GM18498 (cell line): ENCODE data around the gene DMD.

ENCODE experiments used
- ATAC-seq: cut with Tn5 transposase; IDR thresholded peaks from one replicate; pipeline ENCODE4 v1.9.1; 2021; ENCODE audit warnings: mild to moderate bottlenecking, moderate library complexity; ENCODE audit not compliant: unreplicated experiment

Gene DMD

GRCh38 chrX:31547816-31548215 lies 1663.5 kb downstream of the DMD start:
- no peak for ATAC-seq

DNA sequence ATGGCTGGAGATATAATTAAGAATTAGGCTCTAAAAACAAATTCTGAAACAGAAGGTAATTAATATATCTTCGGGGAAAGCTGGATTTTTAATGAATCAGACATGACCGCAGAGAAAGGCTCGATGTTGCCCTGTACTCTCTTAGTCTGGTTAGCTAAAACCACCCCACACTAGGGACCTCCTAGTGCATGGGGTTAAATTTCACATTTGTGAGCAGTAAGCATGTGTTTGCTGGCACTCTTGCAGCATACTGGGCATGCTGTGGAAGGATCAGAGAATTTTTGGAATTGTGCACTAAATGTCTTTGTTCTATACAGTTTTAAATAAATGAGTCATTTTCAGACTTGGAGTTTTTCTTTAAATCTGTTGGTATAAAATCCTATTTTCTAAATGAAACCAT lies 1663.9 kb downstream of the DMD start:
- ATAC-seq, result no peak

DNA sequence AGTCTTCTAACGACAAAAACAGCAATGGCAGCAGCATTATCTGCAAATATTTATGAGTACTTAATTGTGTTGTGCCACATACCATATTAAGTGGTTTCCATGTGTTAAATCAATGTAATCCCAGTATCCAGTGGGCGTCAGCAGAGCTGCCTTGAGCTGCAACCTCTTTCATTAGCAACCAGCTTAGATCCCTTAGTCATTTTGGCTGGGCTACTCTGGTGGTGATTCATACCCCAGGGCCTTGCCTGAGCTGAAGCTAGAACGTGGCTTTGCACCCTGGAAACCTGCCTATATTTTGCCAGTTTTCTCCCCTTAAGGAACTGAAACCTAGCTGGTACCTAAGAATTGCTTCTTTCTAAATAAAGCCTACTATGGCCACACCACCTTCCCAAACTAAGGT lies 1665.2 kb downstream of the DMD start:
- no peak for ATAC-seq

DNA sequence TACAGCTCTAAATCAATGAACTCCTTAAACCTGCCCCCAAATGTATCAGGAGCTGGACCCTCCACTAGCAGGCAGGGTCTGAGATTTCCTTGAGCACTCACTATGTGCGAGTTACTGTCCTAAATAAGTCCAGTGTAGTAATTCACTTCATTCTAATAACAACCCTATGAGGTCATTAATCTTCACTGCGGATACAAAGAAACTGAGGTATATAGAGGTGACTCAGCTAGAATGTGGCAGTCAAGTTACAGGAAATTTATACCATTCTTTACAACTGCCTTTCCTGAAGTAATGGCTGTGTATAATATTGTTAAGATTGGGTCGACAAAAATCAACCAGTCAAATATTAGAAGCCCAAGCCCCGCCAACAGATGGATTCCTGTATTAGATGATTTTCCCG lies 1665.6 kb downstream of the DMD start:
- no peak for ATAC-seq

DNA sequence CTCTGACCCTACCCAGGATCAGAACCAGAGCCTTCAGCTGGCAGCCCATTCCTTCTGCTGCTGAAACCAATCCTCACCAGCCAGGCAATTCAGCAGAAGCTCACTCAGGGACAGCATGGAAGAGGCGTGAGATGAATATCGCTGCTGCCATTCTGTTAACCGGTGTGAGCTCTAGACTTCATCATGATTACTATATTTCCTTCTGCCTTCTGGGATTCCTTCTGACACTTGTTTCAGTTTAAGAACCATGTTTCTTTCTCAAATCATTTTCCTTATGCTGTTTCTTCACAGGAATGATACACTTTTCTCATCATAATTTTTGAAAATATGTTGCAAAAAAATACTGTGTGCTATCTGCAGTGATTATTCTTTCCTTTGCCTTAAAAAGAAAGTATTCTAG lies 1666.2 kb downstream of the DMD start:
- no peak for ATAC-seq

GRCh38 chrX:31543634-31544033 lies 1667.7 kb downstream of the DMD start:
- ATAC-seq, result no peak

DNA sequence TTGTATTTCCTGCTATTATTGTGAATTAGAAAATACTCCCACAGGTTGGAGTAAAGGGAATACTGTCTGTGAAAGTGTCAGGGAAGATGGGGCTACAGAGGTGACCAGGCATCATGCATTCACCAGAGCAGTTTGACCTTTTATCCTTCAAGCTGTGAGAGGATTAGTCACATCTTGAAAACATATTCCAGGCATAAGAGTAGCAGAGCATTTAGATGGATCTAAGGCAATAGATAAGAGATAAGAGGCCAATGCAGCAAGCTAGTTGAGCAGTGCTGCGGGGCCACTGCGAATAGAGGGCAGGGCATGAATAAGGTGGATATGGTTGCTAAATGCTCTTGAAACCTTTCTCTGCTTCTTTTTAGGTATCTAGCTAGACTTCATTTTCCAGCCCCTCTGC lies 1668.8 kb downstream of the DMD start:
- no peak for ATAC-seq

DNA sequence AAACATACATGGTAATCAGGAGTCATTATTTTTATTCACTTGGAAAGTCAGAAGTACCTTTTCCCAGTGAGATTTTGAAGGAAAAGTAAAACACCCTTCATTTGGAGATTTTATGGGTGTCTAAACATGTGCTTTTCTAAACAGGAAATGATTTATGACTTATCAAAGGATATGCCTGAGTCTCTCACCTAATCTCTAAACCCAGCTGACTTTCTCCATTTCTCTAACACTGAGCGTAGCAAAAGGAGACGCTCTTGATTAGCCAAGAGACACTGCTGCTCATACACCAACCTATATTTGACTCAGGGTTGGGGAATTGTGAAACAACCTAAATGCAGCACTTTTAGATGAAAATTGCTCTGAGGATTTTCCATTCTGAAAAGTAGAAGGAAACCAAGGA lies 1671.0 kb downstream of the DMD start:
- no peak for ATAC-seq

- no peak for ATAC-seq
Observed at GRCh38 chrX:31527455-31528126, 1683.8 kb downstream of the DMD start.

- ATAC-seq, result no peak
Observed at GRCh38 chrX:31523884-31524536, 1687.3 kb downstream of the DMD start.

DNA sequence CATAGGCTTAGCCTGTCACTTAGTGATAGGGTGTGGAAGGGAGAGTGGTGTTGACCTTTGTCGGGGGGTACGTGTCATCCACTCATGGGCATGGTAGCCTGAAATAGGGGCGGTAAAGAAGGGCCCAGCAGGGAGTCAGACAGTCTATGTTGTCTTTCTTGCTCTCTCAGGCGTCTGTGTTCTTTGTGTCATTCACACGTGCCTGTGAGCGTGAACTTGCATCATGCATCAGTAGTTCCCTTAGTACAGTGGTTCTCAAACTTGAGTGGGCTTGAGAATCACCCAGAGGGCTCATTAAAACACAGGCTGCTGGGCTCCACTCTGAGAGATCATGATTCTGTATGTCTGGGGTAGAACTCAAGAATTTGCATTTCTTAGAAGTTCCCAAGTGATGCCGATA lies 1688.6 kb downstream of the DMD start:
- no peak for ATAC-seq

DNA sequence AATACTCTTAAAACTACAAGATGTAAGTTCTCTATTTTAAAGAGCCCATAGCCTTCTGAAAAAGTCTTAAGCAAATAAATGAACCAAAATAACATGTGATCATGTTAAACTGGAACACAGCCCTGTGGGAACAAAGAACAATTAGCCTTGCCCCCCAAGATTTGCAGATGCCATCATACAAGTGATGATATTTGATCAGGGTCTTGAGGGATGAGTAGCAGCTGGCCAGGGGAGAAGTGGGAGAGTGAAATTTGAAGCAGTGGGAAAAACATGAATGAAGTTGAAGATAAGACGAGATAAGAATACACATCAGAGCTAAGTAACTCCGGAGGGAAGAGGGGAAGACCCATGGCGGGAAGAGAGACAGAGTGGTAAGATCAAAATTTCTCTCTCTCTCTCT lies 1689.4 kb downstream of the DMD start:
- ATAC-seq, result no peak

DNA sequence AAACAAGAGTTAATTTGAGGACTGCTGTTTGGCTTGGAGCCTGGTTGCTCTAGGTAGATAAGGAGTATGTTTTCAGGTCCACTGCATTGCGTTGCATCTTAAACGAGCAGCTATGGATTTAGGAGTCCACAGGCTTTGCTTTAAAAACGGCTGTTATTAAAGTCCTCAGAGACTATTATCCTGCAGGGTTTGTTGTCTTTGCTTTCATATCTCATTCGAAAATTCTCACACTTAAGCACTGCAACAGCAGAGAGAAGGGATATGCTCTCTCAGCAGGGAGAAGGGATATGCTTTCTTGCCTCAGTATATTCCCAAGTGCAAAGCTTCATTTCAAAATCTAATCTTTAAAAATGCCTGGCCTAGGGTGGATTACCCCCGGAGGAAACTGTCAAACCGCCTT lies 1694.8 kb downstream of the DMD start:
- ATAC-seq, result no peak

DNA sequence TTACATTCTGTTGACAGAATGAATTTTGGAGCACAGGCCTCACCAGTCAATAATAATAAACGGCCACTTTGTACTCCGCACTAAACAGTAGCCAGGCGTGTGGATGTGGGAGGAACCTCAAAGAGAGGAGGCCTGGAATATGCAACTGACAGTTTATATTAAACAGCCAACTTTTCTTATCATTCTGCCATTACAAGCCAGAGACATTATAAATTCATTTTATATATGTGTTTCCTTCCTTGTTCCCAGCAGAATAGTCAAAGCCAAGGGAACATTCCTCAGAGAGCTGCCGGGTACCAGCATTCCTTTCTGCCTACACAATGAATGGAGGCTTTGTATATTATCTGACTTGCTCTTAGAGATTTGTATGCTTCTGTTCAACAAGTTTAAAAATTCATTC lies 1703.0 kb downstream of the DMD start:
- no peak for ATAC-seq

- no peak for ATAC-seq
Observed at GRCh38 chrX:31506928-31507327, 1704.4 kb downstream of the DMD start.

- ATAC-seq, result no peak
Observed at GRCh38 chrX:31506360-31506759, 1705.0 kb downstream of the DMD start.

GRCh38 chrX:31500921-31501320 lies 1710.4 kb downstream of the DMD start:
- ATAC-seq, result no peak

DNA sequence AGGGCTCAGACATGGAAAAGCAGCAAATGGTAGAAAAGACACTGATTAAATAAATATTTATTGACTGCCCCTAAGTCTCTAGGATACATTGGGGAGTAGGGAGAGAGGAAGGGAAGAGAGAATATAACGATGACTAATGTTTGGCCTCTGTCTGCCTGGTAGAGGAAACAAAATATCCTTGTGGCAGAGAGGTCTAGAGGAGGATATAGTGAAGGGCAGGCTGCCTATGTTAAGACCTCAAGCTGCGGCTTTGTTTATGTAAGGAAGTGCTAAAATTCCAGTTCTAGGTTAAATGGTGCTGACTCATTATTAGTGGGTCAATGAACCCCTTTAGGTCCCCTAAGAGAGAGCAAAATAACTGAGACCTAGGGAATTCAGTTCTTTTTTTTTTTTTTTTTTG lies 1712.2 kb downstream of the DMD start:
- no peak for ATAC-seq

DNA sequence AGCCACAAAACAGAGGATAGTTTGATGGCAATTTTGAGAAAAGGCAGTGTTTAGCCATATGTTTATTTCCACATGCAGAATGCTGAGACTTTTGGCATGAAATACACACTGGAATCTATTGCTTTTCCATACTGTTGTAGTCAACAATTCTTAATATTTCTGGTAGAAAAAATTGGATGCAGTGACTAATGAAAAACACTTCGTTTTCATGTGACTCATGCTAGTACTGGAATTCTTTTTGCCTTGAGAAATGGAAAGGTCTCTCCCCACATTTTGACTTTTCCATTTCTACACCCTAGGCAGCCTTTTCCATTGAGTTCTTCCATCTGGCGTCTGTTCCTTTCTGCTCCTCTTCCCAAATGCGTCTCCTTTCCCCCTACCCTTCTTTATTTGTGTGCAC lies 1714.3 kb downstream of the DMD start:
- no peak for ATAC-seq

- ATAC-seq, result no peak
Observed at GRCh38 chrX:31487951-31488350, 1723.4 kb downstream of the DMD start.

DNA sequence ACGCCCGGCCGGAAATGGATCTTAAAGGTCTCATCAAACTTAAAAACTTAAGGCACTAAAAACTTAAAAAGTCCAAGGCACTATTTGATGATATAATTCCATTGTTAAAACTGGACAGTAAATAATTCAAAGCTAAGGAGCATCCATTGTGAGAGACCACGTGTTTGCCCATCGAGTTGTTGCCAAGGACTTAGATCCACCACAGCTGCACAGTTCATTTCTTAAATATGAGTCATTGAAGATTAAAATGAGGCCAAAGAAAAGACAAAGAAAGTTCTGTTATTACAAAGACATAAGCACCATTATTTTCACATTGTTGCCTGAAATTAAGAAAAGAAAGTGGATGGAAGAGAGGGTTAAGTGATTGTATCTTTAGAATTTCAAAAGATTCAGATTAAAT lies 1728.0 kb downstream of the DMD start:
- ATAC-seq, result no peak

GRCh38 chrX:31480696-31481095 lies 1730.7 kb downstream of the DMD start:
- no peak for ATAC-seq

DNA sequence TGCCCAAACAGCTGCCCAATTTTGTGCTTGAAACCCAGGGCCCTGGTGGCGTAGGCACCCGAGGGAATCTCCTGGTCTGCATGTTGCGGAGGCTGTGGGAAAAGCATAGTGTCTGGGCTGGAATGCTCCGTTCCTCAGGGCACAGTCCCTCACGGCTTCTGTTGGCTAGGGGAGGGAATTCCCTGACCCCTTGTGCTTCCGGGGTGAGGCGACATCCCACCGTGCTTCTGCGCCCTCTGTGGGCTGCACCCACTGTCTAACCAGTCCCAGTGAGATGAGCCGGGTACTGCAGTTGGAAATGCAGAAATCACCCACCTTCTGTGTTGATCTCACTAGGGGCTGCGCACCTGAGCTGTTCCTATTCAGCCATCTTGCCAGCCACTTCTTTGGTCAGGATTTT lies 1740.1 kb downstream of the DMD start:
- no peak for ATAC-seq
